ENCODE measurements around the gene PALMD. TPM values are rescaled to one million over a fixed set of nuclear protein-coding genes. Genes with fewer than 3 reads are reported as not detected.

Gene PALMD
- total RNA-seq, 5 donors from 2014 or later (not counting 1 experiment from before 2014, with no cell fraction given): 0.15 TPM; not detected in 4

GRCh38 chr1:99656701-99657100, 10.8 kb downstream of the PALMD start:
- no peak overlapping the region for H3K27ac ChIP-seq (ENCODE audit: low read length)
- Mint-ChIP-seq H3K4me3 (no peak overlapping the region), H3K27ac (no peak overlapping the region), H3K9me3 (no peaks in the 10 kb centered on the region), H3K27me3 (peaks cover 2 to 5% of the 10 kb centered on the region in 2 donors), H3K36me3 (no peaks in the 10 kb centered on the region), H3K4me1 (no peaks in the 10 kb centered on the region)
- H3K36me3 ChIP-seq (ENCODE audit: control insufficient read depth in 2 of 2, extremely low read depth in 1 of 2, insufficient read depth in 1 of 2, low read length in 1 of 2): no peaks in the 10 kb centered on the region
- POLR2A ChIA-PET: no interaction called here
- no peaks in the 10 kb centered on the region for H3K27me3 ChIP-seq (replicated peaks in 1 of 2; ENCODE audit: control insufficient read depth in 2 of 2, extremely low read depth in 1 of 2, insufficient read depth in 2 of 2, low read length in 1 of 2)
- H3K4me1 ChIP-seq (ENCODE audit: control insufficient read depth in 1 of 2, extremely low read depth in 1 of 2, insufficient read depth in 2 of 2, low read length in 2 of 2): no peaks in the 10 kb centered on the region
- no peak overlapping the region for H3K4me3 ChIP-seq (ENCODE audit: control insufficient read depth in 1 of 2, extremely low read depth in 1 of 2, low read length in 1 of 2)
- DNase-seq (no peak), ATAC-seq (replicated peaks in 1 of 4) (no peak)
- 81% methylated on average over 3 of the region's 3 CpGs for WGBS (ENCODE audit: insufficient coverage)
- CTCF ChIA-PET: no interaction called here
- no peaks in the 10 kb centered on the region for H3K9me3 ChIP-seq

GRCh38 chr1:99657213-99658030, 11.5 kb downstream of the PALMD start:
- CTCF ChIA-PET: no interaction called here
- no peaks in the 10 kb centered on the region for H3K36me3 Mint-ChIP-seq

GRCh38 chr1:99658031-99658290, 12.0 kb downstream of the PALMD start:
- ChIA-PET CTCF (no interaction called here), POLR2A (no interaction called here)
- ATAC-seq (replicated peaks in 1 of 4): no peak
- Mint-ChIP-seq H3K4me3 (no peak overlapping the region), H3K9me3 (no peaks in the 10 kb centered on the region), H3K36me3 (no peaks in the 10 kb centered on the region), H3K27ac (no peak overlapping the region), H3K4me1 (no peaks in the 10 kb centered on the region), H3K27me3 (peaks cover 2 to 5% of the 10 kb centered on the region in 2 donors)
- no peak for DNase-seq
- H3K36me3 ChIP-seq (ENCODE audit: control insufficient read depth in 2 of 2, extremely low read depth in 1 of 2, insufficient read depth in 1 of 2, low read length in 1 of 2): no peaks in the 10 kb centered on the region
- no peaks in the 10 kb centered on the region for H3K9me3 ChIP-seq
- no CpG with 5 or more reads among the region's 3 CpGs for WGBS (ENCODE audit: insufficient coverage)
- no peaks in the 10 kb centered on the region for H3K4me1 ChIP-seq (ENCODE audit: control insufficient read depth in 1 of 2, extremely low read depth in 1 of 2, insufficient read depth in 2 of 2, low read length in 2 of 2)
- no peak overlapping the region for H3K27ac ChIP-seq (ENCODE audit: low read length)
- H3K27me3 ChIP-seq (replicated peaks in 1 of 2; ENCODE audit: control insufficient read depth in 2 of 2, extremely low read depth in 1 of 2, insufficient read depth in 2 of 2, low read length in 1 of 2): no peaks in the 10 kb centered on the region
- no peak overlapping the region for H3K4me3 ChIP-seq (ENCODE audit: control insufficient read depth in 1 of 2, extremely low read depth in 1 of 2, low read length in 1 of 2)

More at GRCh38 chr1:99657213-99658030, 11.5 kb downstream of the PALMD start:
- H3K27me3 Mint-ChIP-seq: peaks cover 2 to 5% of the 10 kb centered on the region in 2 donors
- H3K27ac ChIP-seq (ENCODE audit: low read length): no peak overlapping the region
- H3K27ac Mint-ChIP-seq: no peak overlapping the region
- H3K9me3 Mint-ChIP-seq: no peaks in the 10 kb centered on the region
- POLR2A ChIA-PET: no interaction called here
- H3K27me3 ChIP-seq (replicated peaks in 1 of 2; ENCODE audit: control insufficient read depth in 2 of 2, extremely low read depth in 1 of 2, insufficient read depth in 2 of 2, low read length in 1 of 2): no peaks in the 10 kb centered on the region
- no peaks in the 10 kb centered on the region for H3K4me1 Mint-ChIP-seq
- no peak overlapping the region for H3K4me3 Mint-ChIP-seq
- no peaks in the 10 kb centered on the region for H3K4me1 ChIP-seq (ENCODE audit: control insufficient read depth in 1 of 2, extremely low read depth in 1 of 2, insufficient read depth in 2 of 2, low read length in 2 of 2)
- no peak overlapping the region for H3K4me3 ChIP-seq (ENCODE audit: control insufficient read depth in 1 of 2, extremely low read depth in 1 of 2, low read length in 1 of 2)
- no peaks in the 10 kb centered on the region for H3K9me3 ChIP-seq
- H3K36me3 ChIP-seq (ENCODE audit: control insufficient read depth in 2 of 2, extremely low read depth in 1 of 2, insufficient read depth in 1 of 2, low read length in 1 of 2): no peaks in the 10 kb centered on the region
- DNase-seq: no peak
- no peak for ATAC-seq (replicated peaks in 1 of 4)
- WGBS (ENCODE audit: insufficient coverage): 83% methylated on average over 3 of the region's 5 CpGs

GRCh38 chr1:99659755-99660210, 13.9 kb downstream of the PALMD start:
- Mint-ChIP-seq H3K27me3 (peaks cover 0 to 7% of the 10 kb centered on the region in 2 donors), H3K36me3 (no peaks in the 10 kb centered on the region), H3K9me3 (no peaks in the 10 kb centered on the region), H3K4me3 (no peak overlapping the region), H3K27ac (no peak overlapping the region), H3K4me1 (no peaks in the 10 kb centered on the region)
- Histone ChIP-seq H3K36me3 (ENCODE audit: control insufficient read depth in 2 of 2, extremely low read depth in 1 of 2, insufficient read depth in 1 of 2, low read length in 1 of 2) (no peaks in the 10 kb centered on the region), H3K4me3 (ENCODE audit: control insufficient read depth in 1 of 2, extremely low read depth in 1 of 2, low read length in 1 of 2) (no peak overlapping the region), H3K27me3 (replicated peaks in 1 of 2; ENCODE audit: control insufficient read depth in 2 of 2, extremely low read depth in 1 of 2, insufficient read depth in 2 of 2, low read length in 1 of 2) (no peaks in the 10 kb centered on the region), H3K4me1 (ENCODE audit: control insufficient read depth in 1 of 2, extremely low read depth in 1 of 2, insufficient read depth in 2 of 2, low read length in 2 of 2) (no peaks in the 10 kb centered on the region), H3K9me3 (no peaks in the 10 kb centered on the region), H3K27ac (ENCODE audit: low read length) (no peak overlapping the region)
- POLR2A ChIA-PET: no interaction called here
- no CpG with 5 or more reads among the region's 2 CpGs for WGBS (ENCODE audit: insufficient coverage)
- CTCF ChIA-PET: interaction anchor here in 1 of 2 donors (0.6 kb wide), 1 partner anchor 19 kb away, joined by 3 read pairs; no protein-coding TSS in a partner anchor
- no peak for DNase-seq
- ATAC-seq (replicated peaks in 1 of 4): no peak

- DNase-seq: no peak
- ATAC-seq (replicated peaks in 1 of 4): no peak
- Histone ChIP-seq H3K4me1 (ENCODE audit: control insufficient read depth in 1 of 2, extremely low read depth in 1 of 2, insufficient read depth in 2 of 2, low read length in 2 of 2) (no peaks in the 10 kb centered on the region), H3K36me3 (ENCODE audit: control insufficient read depth in 2 of 2, extremely low read depth in 1 of 2, insufficient read depth in 1 of 2, low read length in 1 of 2) (no peaks in the 10 kb centered on the region), H3K27ac (ENCODE audit: low read length) (no peak overlapping the region), H3K27me3 (replicated peaks in 1 of 2; ENCODE audit: control insufficient read depth in 2 of 2, extremely low read depth in 1 of 2, insufficient read depth in 2 of 2, low read length in 1 of 2) (no peaks in the 10 kb centered on the region), H3K4me3 (ENCODE audit: control insufficient read depth in 1 of 2, extremely low read depth in 1 of 2, low read length in 1 of 2) (no peak overlapping the region), H3K9me3 (no peaks in the 10 kb centered on the region)
- POLR2A ChIA-PET: no interaction called here
- no peaks in the 10 kb centered on the region for H3K36me3 Mint-ChIP-seq
- 80% methylated on average over 1 of the region's 2 CpGs for WGBS (ENCODE audit: insufficient coverage)
- no peaks in the 10 kb centered on the region for H3K9me3 Mint-ChIP-seq
- H3K4me3 Mint-ChIP-seq: no peak overlapping the region
- no peaks in the 10 kb centered on the region for H3K4me1 Mint-ChIP-seq
- H3K27me3 Mint-ChIP-seq: peaks cover 0 to 8% of the 10 kb centered on the region in 2 donors
- CTCF ChIA-PET: interaction anchor here in 1 of 2 donors (0.6 kb wide), 1 partner anchor 20 kb away, joined by 3 read pairs; no protein-coding TSS in a partner anchor
- H3K27ac Mint-ChIP-seq: no peak overlapping the region
These were observed 14.6 kb downstream of the PALMD start for GRCh38 chr1:99660496-99660895.

GRCh38 chr1:99661780-99662179, 15.9 kb downstream of the PALMD start:
- no peaks in the 10 kb centered on the region for H3K36me3 Mint-ChIP-seq
- H3K27ac Mint-ChIP-seq: no peak overlapping the region
- CTCF ChIA-PET: no interaction called here
- Histone ChIP-seq H3K9me3 (no peaks in the 10 kb centered on the region), H3K27me3 (replicated peaks in 1 of 2; ENCODE audit: control insufficient read depth in 2 of 2, extremely low read depth in 1 of 2, insufficient read depth in 2 of 2, low read length in 1 of 2) (no peaks in the 10 kb centered on the region), H3K27ac (ENCODE audit: low read length) (no peak overlapping the region), H3K4me3 (ENCODE audit: control insufficient read depth in 1 of 2, extremely low read depth in 1 of 2, low read length in 1 of 2) (no peak overlapping the region), H3K4me1 (ENCODE audit: control insufficient read depth in 1 of 2, extremely low read depth in 1 of 2, insufficient read depth in 2 of 2, low read length in 2 of 2) (no peaks in the 10 kb centered on the region), H3K36me3 (ENCODE audit: control insufficient read depth in 2 of 2, extremely low read depth in 1 of 2, insufficient read depth in 1 of 2, low read length in 1 of 2) (no peaks in the 10 kb centered on the region)
- POLR2A ChIA-PET: no interaction called here
- ATAC-seq (replicated peaks in 1 of 4): no peak
- H3K4me3 Mint-ChIP-seq: no peak overlapping the region
- WGBS (ENCODE audit: insufficient coverage): 38% methylated on average over 1 of the region's 3 CpGs
- peaks cover 2 to 12% of the 10 kb centered on the region in 2 donors for H3K27me3 Mint-ChIP-seq
- H3K9me3 Mint-ChIP-seq: no peaks in the 10 kb centered on the region
- H3K4me1 Mint-ChIP-seq: no peaks in the 10 kb centered on the region
- no peak for DNase-seq

Measured in T-cell (primary cell).